Pancreas (tissue), 10 donors: Measurements from ENCODE around the gene AKNA. TPM values are rescaled to one million over a fixed set of nuclear protein-coding genes. Genes with fewer than 3 reads are reported as not detected.

Source experiments
- ATAC-seq, 4 donors: fragments of 200-7000 bp; cut with Tn5 transposase; one replicate each; pipeline versions ENCODE4 v1.8.0 to v1.9.1; 2020; ENCODE audit warnings: mild to moderate bottlenecking in 4 of 4, moderate library complexity in 4 of 4
- DNase-seq, 6 donors: peaks; one replicate each; pipeline ENCODE4 v3.0.0-alpha.2; 2020
- FAIRE-seq: peaks from 2 replicates; lab custom pipeline; 2012; peaks lifted over from hg19 to GRCh38; lab: Jason Lieb, UNC
- H3K27ac ChIP-seq, 4 donors: fragments of 200-600 bp; sonication (generic); 1 replicate in 3 of 4; 2 replicates in 1 of 4; pipeline versions ENCODE4 v1.5.0 to v1.8.0; 2020
- H3K27me3 ChIP-seq, 4 donors: fragments of 200-600 bp; one replicate each; pipeline ENCODE4 v1.8.0; 2021
- H3K36me3 ChIP-seq, 3 donors: fragments of 200-600 bp; sonication (generic) in 1 of 3; one replicate each; pipeline versions ENCODE4 v1.5.0 to v1.8.0; 2020 to 2021
- H3K4me1 ChIP-seq, 3 donors: fragments of 200-600 bp; one replicate each; pipeline ENCODE4 v1.8.0; 2021
- H3K4me3 ChIP-seq, 4 donors: fragments of 200-600 bp; sonication (generic) in 2 of 4; one replicate each; pipeline versions ENCODE4 v1.5.0 to v1.8.0; 2020 to 2021
- H3K9me3 ChIP-seq, 4 donors: fragments of 200-600 bp; one replicate each; pipeline ENCODE4 v1.8.0; 2021
- WGBS, 2 donors: extraction: QIAGEN DNeasy Blood & Tissue Kit; methylation state at CpG; one replicate each; pipeline ENCODE4 v1.1.7; 2013; 5-methylcytosine and 5-hydroxymethylcytosine counted together
- intact Hi-C, 3 donors: fragments of 100-400 bp; cut with DNase I; formaldehyde crosslinking; loops; one replicate each; pipeline versions ENCODE4 v1.11.1 to v1.14.2; 2022
- polyA plus RNA-seq, 2 donors: library from polyadenylated mRNA; stranded (reverse); fragments of 200-250 nt; gene quantifications; one replicate each; pipeline ENCODE4 v1.2.3, GENCODE V29; 2013
- total RNA-seq, 6 donors: library from RNA; stranded (reverse); fragmentation: NEBNext Ultra II Directional in 4 of 6; extraction: Animal tissue kit (Norgen Biotek cat#: 25700) in 4 of 6; gene quantifications; one replicate each; pipeline versions ENCODE4 v1.2.1 to v1.2.4, GENCODE V29; 2021 to 2023
- TF ChIP-seq, protein P1 (sequence below), 4 donors: fragments of 200-600 bp; sonication (generic) in 3 of 4; IDR thresholded peaks; one replicate each; pipeline versions ENCODE4 v1.5.0 to v1.8.0; 2021; ENCODE audit warnings: antibody characterized with exemption in 4 of 4
- donor health status: healthy with polysubstance abuse.
- donor health status: DM: no; HTN: no; CAD: no; lungs with moderate emphysema.
- donor health status: DM: no; HTN: no; CAD: no.
- donor health status: control.
- donor health status: control.
- donor health status: Bipolar disorder and iron deficiency.
- donor health status: DM: yes; HTN: yes; CAD: no.
- donor health status: DM: no; HTN: no; CAD: no.
- donor health status: DM: no; HTN: no; CAD: no.
- donor health status: DM: yes; HTN: yes; CAD: no.

The AKNA gene
- total and polyA plus RNA-seq, 8 donors = 5.4 to 18.0 (median 10.4) TPM

DNA sequence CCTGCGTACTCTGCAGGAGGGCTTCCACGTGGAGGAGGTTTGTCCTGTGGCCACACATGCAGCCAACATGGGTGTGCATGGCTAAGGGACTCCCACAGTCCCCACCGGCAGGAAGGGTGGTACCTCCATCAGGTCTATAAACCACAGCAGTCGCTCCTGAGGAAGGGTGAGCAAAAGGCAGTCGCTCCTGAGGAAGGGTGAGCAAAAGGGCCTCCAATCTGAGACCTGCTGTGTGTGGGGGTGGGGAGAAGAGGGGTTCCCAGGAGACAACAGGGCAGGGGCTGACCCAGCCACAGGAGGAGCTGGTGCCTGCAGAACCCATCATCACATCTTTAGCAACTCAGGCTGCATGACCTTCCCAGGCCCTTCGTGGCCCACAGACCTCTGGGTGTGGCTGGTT, 30.3 kb upstream of the AKNA start:
- 80 to 83% methylated on average over 6 of the region's 6 CpGs for WGBS, 2 donors
- Histone ChIP-seq H3K4me1 (no peaks in the 10 kb centered on the region), H3K27me3 (no peaks in the 10 kb centered on the region), H3K36me3 (no peaks in the 10 kb centered on the region), H3K4me3 (no peak overlapping the region), H3K27ac (no peak overlapping the region), H3K9me3 (no peaks in the 10 kb centered on the region)
- DNase-seq (no peak), ATAC-seq (no peak), FAIRE-seq (no peak)
- intact Hi-C loops = no loop called here
- TF ChIP-seq, protein P1, sequence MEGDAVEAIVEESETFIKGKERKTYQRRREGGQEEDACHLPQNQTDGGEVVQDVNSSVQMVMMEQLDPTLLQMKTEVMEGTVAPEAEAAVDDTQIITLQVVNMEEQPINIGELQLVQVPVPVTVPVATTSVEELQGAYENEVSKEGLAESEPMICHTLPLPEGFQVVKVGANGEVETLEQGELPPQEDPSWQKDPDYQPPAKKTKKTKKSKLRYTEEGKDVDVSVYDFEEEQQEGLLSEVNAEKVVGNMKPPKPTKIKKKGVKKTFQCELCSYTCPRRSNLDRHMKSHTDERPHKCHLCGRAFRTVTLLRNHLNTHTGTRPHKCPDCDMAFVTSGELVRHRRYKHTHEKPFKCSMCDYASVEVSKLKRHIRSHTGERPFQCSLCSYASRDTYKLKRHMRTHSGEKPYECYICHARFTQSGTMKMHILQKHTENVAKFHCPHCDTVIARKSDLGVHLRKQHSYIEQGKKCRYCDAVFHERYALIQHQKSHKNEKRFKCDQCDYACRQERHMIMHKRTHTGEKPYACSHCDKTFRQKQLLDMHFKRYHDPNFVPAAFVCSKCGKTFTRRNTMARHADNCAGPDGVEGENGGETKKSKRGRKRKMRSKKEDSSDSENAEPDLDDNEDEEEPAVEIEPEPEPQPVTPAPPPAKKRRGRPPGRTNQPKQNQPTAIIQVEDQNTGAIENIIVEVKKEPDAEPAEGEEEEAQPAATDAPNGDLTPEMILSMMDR (IDR thresholded peaks at IDR 0.05) = no peak

- intact Hi-C loops = no loop called here
- WGBS, 2 donors = 61 to 69% methylated on average over 3 of the region's 3 CpGs
- Histone ChIP-seq H3K9me3 (no peaks in the 10 kb centered on the region), H3K27me3 (no peaks in the 10 kb centered on the region), H3K4me1 (no peaks in the 10 kb centered on the region), H3K27ac (no peak overlapping the region), H3K36me3 (no peaks in the 10 kb centered on the region), H3K4me3 (no peak overlapping the region)
- FAIRE-seq (no peak), DNase-seq (no peak), ATAC-seq (no peak)
- TF ChIP-seq, protein P1 (IDR thresholded peaks at IDR 0.05) = no peak
Observed at GRCh38 chr9:114417511-114417910, 29.7 kb upstream of the AKNA start.

GRCh38 chr9:114416906-114417305, 29.1 kb upstream of the AKNA start:
- ATAC-seq (no peak), DNase-seq (no peak), FAIRE-seq (no peak)
- Histone ChIP-seq H3K4me3 (no peak overlapping the region), H3K4me1 (no peaks in the 10 kb centered on the region), H3K36me3 (no peaks in the 10 kb centered on the region), H3K27ac (no peak overlapping the region), H3K9me3 (no peaks in the 10 kb centered on the region), H3K27me3 (no peaks in the 10 kb centered on the region)
- TF ChIP-seq, protein P1 (IDR thresholded peaks at IDR 0.05) = no peak
- WGBS, 2 donors = 85 to 91% methylated on average over 2 of the region's 2 CpGs
- intact Hi-C loops = no loop called here

DNA sequence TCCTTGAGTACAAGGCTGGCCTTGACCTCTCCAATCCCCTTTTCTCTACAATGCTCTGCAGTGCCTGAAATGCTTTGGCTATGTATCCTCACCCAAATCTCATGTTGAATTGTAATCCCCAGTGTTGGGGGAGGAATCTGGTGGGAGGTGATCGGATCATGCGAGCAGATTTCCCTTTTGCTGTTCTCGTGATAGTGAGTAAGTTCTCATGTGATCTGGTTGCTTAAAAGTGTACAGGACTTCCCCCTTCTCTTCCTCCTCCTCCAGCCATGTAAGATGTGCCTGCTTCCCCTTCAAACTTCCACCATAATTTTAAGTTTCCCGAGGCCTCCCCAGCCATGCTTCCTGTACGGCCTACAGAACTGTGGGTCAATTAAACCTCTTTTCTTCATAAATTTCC, 28.5 kb upstream of the AKNA start:
- H3K27me3 ChIP-seq = no peaks in the 10 kb centered on the region
- H3K27ac ChIP-seq = no peak overlapping the region
- TF ChIP-seq, protein P1 (IDR thresholded peaks at IDR 0.05) = no peak
- no peak overlapping the region for H3K4me3 ChIP-seq
- H3K9me3 ChIP-seq = no peaks in the 10 kb centered on the region
- H3K36me3 ChIP-seq = no peaks in the 10 kb centered on the region
- FAIRE-seq (no peak), ATAC-seq (no peak), DNase-seq (no peak)
- WGBS, 2 donors = 74 to 77% methylated on average over 5 of the region's 5 CpGs
- H3K4me1 ChIP-seq = no peaks in the 10 kb centered on the region
- intact Hi-C loops = no loop called here

DNA sequence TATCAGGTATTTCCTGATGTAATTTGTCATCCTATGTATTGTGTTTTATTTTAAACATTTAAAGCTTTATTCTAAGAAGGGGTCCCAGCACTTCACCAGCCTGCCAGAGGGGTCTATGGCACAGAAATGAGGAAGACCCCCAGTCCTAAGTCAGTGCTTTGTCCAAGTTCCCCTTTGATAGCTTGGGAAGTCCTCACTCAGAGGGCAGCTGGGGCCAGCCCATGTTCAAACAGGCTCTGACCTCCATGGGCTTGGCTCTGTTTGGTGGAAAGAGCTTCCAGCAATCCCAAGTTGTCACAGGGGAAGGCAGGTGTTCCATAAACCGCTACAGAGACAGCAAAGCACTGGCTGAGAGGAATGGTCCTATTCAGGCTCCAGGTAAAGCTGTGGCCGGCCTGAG, 26.6 kb upstream of the AKNA start:
- no peak overlapping the region for H3K27ac ChIP-seq

More for the DNA sequence above, 26.6 kb upstream of the AKNA start:
- no peak overlapping the region for H3K4me3 ChIP-seq
- DNase-seq = no peak
- no peak for FAIRE-seq
- no peaks in the 10 kb centered on the region for H3K4me1 ChIP-seq
- ATAC-seq = no peak
- H3K27me3 ChIP-seq = no peaks in the 10 kb centered on the region
- H3K9me3 ChIP-seq = no peaks in the 10 kb centered on the region
- TF ChIP-seq, protein P1 (IDR thresholded peaks at IDR 0.05) = no peak
- no peaks in the 10 kb centered on the region for H3K36me3 ChIP-seq
- 59 to 60% methylated on average over 2 of the region's 2 CpGs for WGBS, 2 donors
- intact Hi-C loops = no loop called here
